IPS-15b (cell line): ENCODE data around the gene SF3A1.

Source experiments
- H3K27me3 ChIP-seq: one replicate; pipeline ENCODE4 v1.6.1; 2013; ENCODE audit warnings: low read length; ENCODE audit not compliant: control insufficient read depth, insufficient read depth
- H3K36me3 ChIP-seq: one replicate; pipeline ENCODE4 v1.6.1; 2013; ENCODE audit warnings: low read length; ENCODE audit not compliant: control insufficient read depth, insufficient read depth
- H3K4me1 ChIP-seq: one replicate; pipeline ENCODE4 v1.6.1; 2013; ENCODE audit warnings: mild to moderate bottlenecking, low read length; ENCODE audit not compliant: control insufficient read depth, insufficient read depth
- H3K4me3 ChIP-seq: one replicate; pipeline ENCODE4 v1.5.1; 2013; ENCODE audit warnings: low read depth, low read length
- H3K9ac ChIP-seq: one replicate; pipeline ENCODE4 v1.6.1; 2013; ENCODE audit warnings: low read depth, mild to moderate bottlenecking, low read length
- H3K9me3 ChIP-seq: one replicate; pipeline ENCODE4 v1.6.1; 2013; ENCODE audit warnings: mild to moderate bottlenecking, low read length; ENCODE audit not compliant: control insufficient read depth, insufficient read depth

The SF3A1 gene

DNA sequence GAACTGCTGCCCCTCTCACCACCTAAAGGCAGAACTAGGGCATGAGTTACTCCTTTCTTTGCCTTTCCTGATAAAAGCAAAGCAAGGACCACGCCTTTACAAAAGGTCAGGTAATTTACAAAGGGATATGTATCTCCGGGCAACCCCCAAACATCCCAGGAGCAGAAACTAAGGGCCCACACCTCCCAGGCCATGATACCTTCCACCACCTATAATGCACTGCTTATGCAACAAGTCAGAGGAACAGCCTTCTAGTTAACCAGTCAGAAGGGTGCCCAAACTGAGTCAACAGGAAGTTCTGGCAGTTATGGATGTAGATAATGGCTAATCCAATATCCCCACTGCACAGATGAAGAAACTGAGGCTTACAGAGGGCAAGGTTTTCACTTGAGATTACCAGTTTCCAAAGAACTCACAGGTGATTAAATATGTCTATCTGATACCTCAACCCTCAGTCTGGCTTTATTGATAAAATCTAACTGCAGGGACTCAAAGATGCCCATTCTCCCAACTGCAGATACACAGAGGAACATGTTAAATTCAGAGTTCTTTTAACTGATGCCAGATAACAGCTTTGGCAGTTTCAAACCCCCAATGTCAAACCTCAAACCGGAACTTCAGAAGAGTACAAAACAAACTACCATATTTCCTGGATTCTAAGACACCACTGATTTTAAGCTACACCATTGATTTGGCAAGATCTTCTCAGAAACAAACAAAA is 50.6 kb downstream of the SF3A1 start:
- Histone ChIP-seq H3K27me3 (no peaks in the 10 kb centered on the region), H3K9me3 (no peaks in the 10 kb centered on the region), H3K36me3 (no peaks in the 10 kb centered on the region), H3K4me3 (no peak overlapping the region), H3K9ac (peak overlapping the region; percentile 37), H3K4me1 (peaks cover 3% of the 10 kb centered on the region)

GRCh38 chr22:30305519-30305905 is 51.2 kb downstream of the SF3A1 start:
- H3K4me1 ChIP-seq = peaks cover under 1% of the 10 kb centered on the region
- H3K27me3 ChIP-seq = no peaks in the 10 kb centered on the region
- peak overlapping the region; percentile 37 for H3K9ac ChIP-seq
- H3K9me3 ChIP-seq = no peaks in the 10 kb centered on the region
- no peak overlapping the region for H3K4me3 ChIP-seq
- peaks cover 1% of the 10 kb centered on the region for H3K36me3 ChIP-seq

GRCh38 chr22:30304495-30305244 is 52.0 kb downstream of the SF3A1 start:
- Histone ChIP-seq H3K36me3 (peaks cover 3% of the 10 kb centered on the region), H3K9me3 (no peaks in the 10 kb centered on the region), H3K4me3 (no peak overlapping the region), H3K4me1 (no peaks in the 10 kb centered on the region), H3K27me3 (no peaks in the 10 kb centered on the region), H3K9ac (no peak overlapping the region)

DNA sequence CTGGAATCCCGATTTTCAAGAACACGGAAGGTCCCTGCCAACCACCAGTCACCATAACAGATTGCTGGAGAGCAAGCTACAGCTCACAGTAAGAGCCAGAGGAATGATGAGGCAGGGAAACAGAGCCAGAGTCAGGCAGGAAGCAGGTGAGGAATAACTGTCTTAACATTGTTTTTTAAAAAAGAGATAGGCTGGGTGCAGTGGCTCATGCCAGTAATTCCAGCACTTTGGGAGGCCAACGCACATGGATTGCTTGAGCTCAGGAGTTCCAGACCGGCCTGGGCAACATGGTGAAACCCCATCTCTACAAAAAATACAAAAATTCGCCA is 53.9 kb downstream of the SF3A1 start:
- H3K9ac ChIP-seq = no peak overlapping the region
- no peaks in the 10 kb centered on the region for H3K9me3 ChIP-seq
- H3K4me3 ChIP-seq = no peak overlapping the region
- no peaks in the 10 kb centered on the region for H3K27me3 ChIP-seq
- H3K4me1 ChIP-seq = no peaks in the 10 kb centered on the region
- peaks cover 3% of the 10 kb centered on the region for H3K36me3 ChIP-seq

DNA sequence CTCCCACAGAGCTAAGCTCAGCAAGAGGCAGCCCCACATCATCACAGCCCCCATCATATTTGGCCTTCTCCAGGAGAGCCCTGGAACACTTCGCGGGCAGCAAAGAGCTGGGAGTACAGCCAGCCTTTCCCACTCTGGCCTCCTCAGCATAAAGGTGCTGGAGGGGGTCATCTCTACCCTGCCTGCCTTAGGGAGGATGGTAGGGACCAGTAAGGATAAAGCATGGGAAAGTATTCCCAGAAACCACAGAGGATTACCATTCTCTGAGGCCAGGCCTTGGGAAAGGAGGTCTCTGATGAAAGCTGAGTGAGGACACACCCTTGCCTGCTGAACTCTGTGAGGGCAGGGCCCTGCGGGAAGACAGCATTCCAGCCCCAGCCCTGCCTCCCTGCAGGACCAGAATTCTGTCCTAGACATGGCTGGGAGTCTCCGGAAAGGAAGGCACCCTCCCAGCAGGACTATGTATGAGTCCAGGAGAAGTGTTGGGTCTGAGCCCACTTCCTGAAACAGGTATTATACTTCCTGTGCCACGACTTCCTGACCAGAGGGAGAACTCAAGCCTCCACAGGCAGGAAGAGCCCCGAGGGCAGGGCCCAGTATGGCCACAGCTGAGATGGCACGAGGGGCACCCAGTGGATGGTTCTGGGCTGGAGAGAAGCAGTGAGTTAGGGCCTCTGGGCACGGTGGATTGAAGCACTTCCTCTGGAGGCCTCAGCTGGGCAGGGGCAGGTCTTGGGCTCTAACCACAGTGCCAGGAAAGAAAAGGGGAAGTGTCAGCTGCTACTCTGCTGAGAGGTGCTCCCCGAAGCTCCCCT is 54.5 kb downstream of the SF3A1 start:
- Histone ChIP-seq H3K36me3 (peaks cover 3% of the 10 kb centered on the region), H3K4me3 (no peak overlapping the region), H3K9me3 (no peaks in the 10 kb centered on the region), H3K4me1 (no peaks in the 10 kb centered on the region), H3K9ac (no peak overlapping the region), H3K27me3 (no peaks in the 10 kb centered on the region)

GRCh38 chr22:30299322-30299721 is 57.4 kb downstream of the SF3A1 start:
- no peaks in the 10 kb centered on the region for H3K4me1 ChIP-seq
- H3K9me3 ChIP-seq = no peaks in the 10 kb centered on the region
- H3K4me3 ChIP-seq = no peak overlapping the region
- no peaks in the 10 kb centered on the region for H3K27me3 ChIP-seq
- H3K9ac ChIP-seq = no peak overlapping the region
- peaks cover 3% of the 10 kb centered on the region for H3K36me3 ChIP-seq

DNA sequence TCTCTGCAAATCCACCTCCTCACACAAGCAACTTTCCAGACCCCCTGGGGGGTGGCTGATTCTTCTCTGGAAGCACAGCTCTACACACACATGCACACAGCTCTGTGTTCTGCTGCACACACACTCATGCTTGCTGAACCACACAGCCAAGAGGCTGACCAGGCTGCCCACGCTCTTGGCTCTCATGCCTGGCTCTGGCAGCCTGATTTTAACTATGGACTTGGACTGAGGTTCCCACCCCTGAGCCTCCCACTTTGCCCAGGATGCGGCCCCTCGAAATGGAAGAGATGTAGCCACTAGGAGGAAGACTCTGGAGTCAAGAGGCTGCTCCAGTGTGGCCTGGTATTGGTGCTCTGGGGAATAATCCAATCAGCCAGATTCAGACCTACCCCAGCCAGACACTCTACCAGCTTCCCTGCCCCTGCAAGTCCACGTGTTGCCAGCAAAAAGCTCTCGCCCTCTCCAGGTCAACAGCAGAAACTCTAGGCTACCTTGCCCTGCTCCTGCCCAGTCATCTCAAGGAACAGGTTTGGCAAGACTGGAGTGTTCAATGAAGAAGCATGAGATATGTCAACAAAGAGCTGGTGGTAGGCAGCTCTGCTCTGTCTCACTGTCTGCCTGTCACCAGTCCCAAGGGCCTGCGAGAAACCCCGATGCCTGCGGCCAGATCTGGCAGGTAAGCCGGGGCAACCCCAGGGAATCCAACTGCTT is 58.5 kb downstream of the SF3A1 start:
- Histone ChIP-seq H3K4me1 (no peaks in the 10 kb centered on the region), H3K36me3 (peaks cover 14% of the 10 kb centered on the region), H3K9ac (no peak overlapping the region), H3K27me3 (no peaks in the 10 kb centered on the region), H3K4me3 (no peak overlapping the region), H3K9me3 (no peaks in the 10 kb centered on the region)

- Histone ChIP-seq H3K9ac (no peak overlapping the region), H3K36me3 (peaks cover 16% of the 10 kb centered on the region), H3K27me3 (no peaks in the 10 kb centered on the region), H3K4me3 (no peak overlapping the region), H3K4me1 (no peaks in the 10 kb centered on the region), H3K9me3 (no peaks in the 10 kb centered on the region)
Measured at GRCh38 chr22:30297276-30297990, 59.3 kb downstream of the SF3A1 start.

GRCh38 chr22:30296833-30297232 is 59.9 kb downstream of the SF3A1 start:
- Histone ChIP-seq H3K9ac (no peak overlapping the region), H3K4me1 (no peaks in the 10 kb centered on the region), H3K36me3 (peaks cover 19% of the 10 kb centered on the region), H3K9me3 (no peaks in the 10 kb centered on the region), H3K27me3 (no peaks in the 10 kb centered on the region), H3K4me3 (no peak overlapping the region)

- no peaks in the 10 kb centered on the region for H3K4me1 ChIP-seq
- H3K9me3 ChIP-seq = no peaks in the 10 kb centered on the region
- no peak overlapping the region for H3K4me3 ChIP-seq
- no peak overlapping the region for H3K9ac ChIP-seq
- H3K27me3 ChIP-seq = no peaks in the 10 kb centered on the region
- H3K36me3 ChIP-seq = peaks cover 19% of the 10 kb centered on the region
Measured at GRCh38 chr22:30296324-30296723, 60.4 kb downstream of the SF3A1 start.

DNA sequence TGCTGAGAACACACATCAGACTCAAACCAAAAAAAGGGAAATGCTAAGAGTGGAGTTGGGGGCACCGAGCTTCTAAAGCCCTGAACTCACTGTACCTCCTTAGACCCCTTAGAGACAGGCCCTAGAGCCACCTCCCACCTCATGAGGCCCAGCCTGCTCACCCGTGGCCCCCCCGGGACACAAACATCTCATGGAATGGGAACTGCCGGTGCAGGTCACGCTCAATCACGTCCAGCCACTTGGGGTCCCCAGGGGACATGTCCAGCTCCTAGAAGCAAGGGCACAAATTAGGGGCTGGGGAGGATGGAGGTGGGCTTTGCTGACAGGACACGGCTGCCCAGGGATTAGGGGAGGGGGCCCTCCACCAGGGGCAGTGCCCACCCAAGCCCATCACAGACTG is 61.1 kb downstream of the SF3A1 start:
- Histone ChIP-seq H3K27me3 (no peaks in the 10 kb centered on the region), H3K4me1 (no peaks in the 10 kb centered on the region), H3K9me3 (no peaks in the 10 kb centered on the region), H3K9ac (no peak overlapping the region), H3K36me3 (peaks cover 18% of the 10 kb centered on the region), H3K4me3 (no peak overlapping the region)
